B cell (primary cell): Measurements from ENCODE around the gene UBA5. TPM values are rescaled to one million over a fixed set of nuclear protein-coding genes. Genes with fewer than 3 reads are reported as not detected.

Source experiments
- ATAC-seq: fragments of 200-7000 bp; cut with Tn5 transposase; one replicate; pipeline ENCODE4 v1.10.0; 2021; ENCODE audit warnings: low read depth, mild to moderate bottlenecking, moderate number of reproducible peaks, moderate library complexity
- CTCF ChIA-PET: fragments of 350-600 bp; sonication (Branson Sonifier 250); formaldehyde crosslinking; loops from one replicate; lab custom pipeline; 2021; ENCODE audit warnings: antibody characterized with exemption, inconsistent platforms; lab: Charles Lee
- POLR2A ChIA-PET: fragments of 350-600 bp; sonication (Branson Sonifier 250); formaldehyde crosslinking; loops from one replicate; lab custom pipeline; 2021; ENCODE audit warnings: antibody characterized with exemption; lab: Charles Lee
- DNase-seq: peaks from one replicate; pipeline ENCODE4 v3.0.0; 2013
- H2AFZ ChIP-seq: 2 replicates; pipeline ENCODE4 v1.6.1; 2012; ENCODE audit warnings: mild to moderate bottlenecking, low read depth, low read length; ENCODE audit not compliant: insufficient read depth, poor library complexity, severe bottlenecking
- H3K27ac ChIP-seq, 2 donors: 1 replicate in 1 of 2; 2 replicates in 1 of 2; pipeline ENCODE4 v1.5.1; 2012 to 2013; ENCODE audit warnings: low read length in 2 of 2, mild to moderate bottlenecking in 2 of 2, moderate library complexity in 1 of 2
- H3K27me3 ChIP-seq, 4 experiments: fragments of 200-600 bp in 1 of 4; sonication (generic) in 1 of 4; replicated peaks in 1 of 4; 1 replicate in 2 of 4; 2 replicates in 2 of 4; pipeline versions ENCODE4 v1.6.1 to v1.7.0; 2013 to 2016; ENCODE audit warnings: low read length in 3 of 4, mild to moderate bottlenecking in 2 of 4, mixed read lengths in 1 of 4, moderate library complexity in 1 of 4; ENCODE audit not compliant: insufficient read depth in 4 of 4, control insufficient read depth in 3 of 4; ENCODE audit errors: control extremely low read depth in 1 of 4
- H3K36me3 ChIP-seq, 2 experiments: replicated peaks in 1 of 2; 1 replicate in 1 of 2; 2 replicates in 1 of 2; pipeline versions ENCODE4 v1.6.1 to v1.7.1; 2013; ENCODE audit warnings: low read length in 1 of 2; ENCODE audit not compliant: insufficient read depth in 2 of 2, control insufficient read depth in 1 of 2; ENCODE audit errors: control extremely low read depth in 1 of 2, extremely low read depth in 1 of 2
- H3K4me1 ChIP-seq, 2 donors: fragments of 200-600 bp in 1 of 2; sonication (generic) in 1 of 2; 1 replicate in 1 of 2; 2 replicates in 1 of 2; pipeline versions ENCODE4 v1.5.1 to v1.6.1; 2013 to 2017; ENCODE audit warnings: low read length in 2 of 2; ENCODE audit not compliant: control insufficient read depth in 2 of 2, insufficient read depth in 2 of 2
- H3K4me2 ChIP-seq: replicated peaks from 2 replicates; pipeline ENCODE3; 2012; ENCODE audit warnings: mild to moderate bottlenecking, low read depth, low read length; ENCODE audit not compliant: poor library complexity, severe bottlenecking
- H3K4me3 ChIP-seq, 5 experiments: fragments of 200-600 bp in 1 of 5; sonication (generic) in 1 of 5; 1 replicate in 3 of 5; 2 replicates in 2 of 5; pipeline versions ENCODE4 v1.5.1 to v1.7.0; 2011 to 2016; ENCODE audit warnings: low read length in 4 of 5, mild to moderate bottlenecking in 4 of 5, low read depth in 2 of 5, control low read depth in 1 of 5, moderate library complexity in 1 of 5; ENCODE audit not compliant: insufficient read depth in 1 of 5; ENCODE audit errors: control extremely low read depth in 1 of 5, extremely low read depth in 1 of 5
- H3K79me2 ChIP-seq: fragments of 200-600 bp; sonication (generic); one replicate; pipeline ENCODE4 v1.6.0; 2016; ENCODE audit warnings: low read length; ENCODE audit not compliant: control insufficient read depth, insufficient read depth
- H3K9ac ChIP-seq: fragments of 200-600 bp; sonication (generic); 2 replicates; pipeline ENCODE4 v1.6.1; 2017; ENCODE audit warnings: mild to moderate bottlenecking, low read length, moderate library complexity
- H3K9me3 ChIP-seq, 3 donors: one replicate each; pipeline versions ENCODE4 v1.6.1 to v1.7.1; 2013; ENCODE audit warnings: low read length in 2 of 3; ENCODE audit not compliant: control insufficient read depth in 2 of 3, insufficient read depth in 1 of 3; ENCODE audit errors: control extremely low read depth in 1 of 3
- H4K20me1 ChIP-seq: 2 replicates; pipeline ENCODE4 v1.6.0; 2012; ENCODE audit warnings: mild to moderate bottlenecking, low read length; ENCODE audit not compliant: insufficient read depth, control insufficient read depth, poor library complexity, severe bottlenecking
- H3K27ac Mint-ChIP-seq: one replicate; pipeline ENCODE4 v1.8.0; 2021; ENCODE audit warnings: mixed read lengths
- H3K27me3 Mint-ChIP-seq: one replicate; pipeline ENCODE4 v1.8.0; 2021; ENCODE audit warnings: mixed read lengths
- H3K4me1 Mint-ChIP-seq: one replicate; pipeline ENCODE4 v1.8.0; 2021; ENCODE audit warnings: mixed read lengths
- H3K4me3 Mint-ChIP-seq: one replicate; pipeline ENCODE4 v1.8.0; 2021; ENCODE audit warnings: mixed read lengths
- H3K9me3 Mint-ChIP-seq: one replicate; pipeline ENCODE4 v1.8.0; 2022; ENCODE audit warnings: mixed read lengths; ENCODE audit not compliant: insufficient read depth
- EZH2 ChIP-seq: IDR thresholded peaks from 2 replicates; pipeline ENCODE4 v1.6.1; 2012; ENCODE audit warnings: borderline replicate concordance, low read depth, mild to moderate bottlenecking, moderate library complexity, low read length; ENCODE audit not compliant: insufficient read depth, poor library complexity, severe bottlenecking
- WGBS: methylation state at CpG from one replicate; pipeline ENCODE4 v1.1.5; 2013; ENCODE audit warnings: missing lambda C conversion rate; ENCODE audit not compliant: insufficient coverage; 5-methylcytosine and 5-hydroxymethylcytosine counted together
- intact Hi-C: fragments of 100-400 bp; cut with micrococcal nuclease; formaldehyde crosslinking; loops from one replicate; pipeline ENCODE4 v1.10.0; 2022
- polyA plus RNA-seq: library from polyadenylated mRNA; depleted of rRNA; stranded (reverse); fragments of >200 nt; gene quantifications from 2 replicates; pipeline ENCODE4 v1.2.3, GENCODE V29; 2012
- total RNA-seq, 2 donors: library from RNA; stranded (reverse); fragments of 120-200 nt in 1 of 2; gene quantifications; 1 replicate in 1 of 2; 2 replicates in 1 of 2; pipeline versions ENCODE4 v1.2.3 to v1.2.4, GENCODE V29; 2013 to 2022
- TF ChIP-seq, protein P1 (sequence below): fragments of 200-600 bp; IDR thresholded peaks from one replicate; pipeline ENCODE4 v1.8.0; 2022; ENCODE audit warnings: antibody characterized with exemption, mild to moderate bottlenecking

The UBA5 gene
- total and polyA plus RNA-seq, 2 donors (not counting 1 experiment from before 2014, with no cell fraction given), result 17.4 to 41.0 TPM

DNA sequence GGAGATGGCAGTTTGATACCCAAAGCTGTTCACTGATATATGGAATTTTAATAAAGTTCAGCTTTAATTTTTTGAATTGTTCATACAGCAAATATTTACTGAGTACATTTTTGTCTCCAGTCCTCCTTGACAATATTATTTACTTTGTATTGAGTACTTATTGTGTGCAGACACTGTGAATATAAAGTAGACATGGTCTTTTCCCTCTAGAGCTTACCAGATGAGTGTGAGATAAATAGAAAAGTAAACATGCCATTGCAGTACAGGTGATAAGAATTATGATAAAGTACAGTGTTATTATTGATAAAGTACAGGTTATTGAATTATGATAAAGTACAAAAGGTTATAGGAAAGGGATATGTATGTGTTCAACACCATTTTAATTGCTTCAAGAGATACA is 2.1 kb downstream of the UBA5 start:
- CTCF ChIA-PET, result no interaction called here
- H3K4me1 ChIP-seq, result peaks cover 15 to 21% of the 10 kb centered on the region in 2 donors

DNA sequence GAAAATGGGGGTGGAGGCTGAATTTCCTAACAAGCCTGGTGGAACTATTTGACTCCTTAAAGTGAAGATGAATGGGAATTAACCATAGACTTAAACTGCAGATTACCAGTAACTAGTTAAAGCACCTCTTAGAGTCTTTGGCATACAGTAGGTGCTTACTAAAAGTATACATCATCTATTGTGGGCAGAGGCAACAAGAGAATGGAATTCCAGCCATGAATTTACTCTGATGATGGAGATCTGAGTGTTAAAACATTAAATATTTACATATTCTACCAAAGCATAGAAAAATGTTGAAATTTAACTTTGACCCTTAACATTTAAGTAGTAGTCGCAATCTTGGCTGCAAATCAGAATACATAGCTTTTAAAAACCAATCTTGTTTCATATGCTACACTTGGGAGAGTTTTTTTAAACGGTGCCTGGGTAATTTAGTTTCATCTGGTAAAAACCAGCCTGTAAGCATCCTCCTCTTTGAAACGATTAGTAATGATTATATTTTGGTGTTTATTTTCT is 5.2 kb downstream of the UBA5 start:
- Histone ChIP-seq H3K79me2 (peaks cover 18% of the 10 kb centered on the region), H4K20me1 (no peaks in the 10 kb centered on the region), H3K4me3 (no peak overlapping the region), H3K4me2 (no peak overlapping the region), H3K9ac (no peak overlapping the region), H3K27me3 (no peaks in the 10 kb centered on the region), H3K27ac (no peak overlapping the region), H3K9me3 (no peaks in the 10 kb centered on the region), H2AFZ (no peak overlapping the region), H3K36me3 (peaks cover 5 to 6% of the 10 kb centered on the region in 2 experiments), H3K4me1 (peaks cover 9 to 12% of the 10 kb centered on the region in 2 donors)
- ChIA-PET CTCF (interaction anchor here (1.8 kb wide), 1 partner anchor 23 kb away, joined by 6 read pairs; no protein-coding TSS in a partner anchor), POLR2A (no interaction called here)
- Mint-ChIP-seq H3K4me1 (peaks cover 22% of the 10 kb centered on the region), H3K9me3 (no peaks in the 10 kb centered on the region), H3K27me3 (no peaks in the 10 kb centered on the region), H3K4me3 (no peak overlapping the region), H3K27ac (no peak overlapping the region)
- TF ChIP-seq EZH2, result no peak
- TF ChIP-seq, protein P1, sequence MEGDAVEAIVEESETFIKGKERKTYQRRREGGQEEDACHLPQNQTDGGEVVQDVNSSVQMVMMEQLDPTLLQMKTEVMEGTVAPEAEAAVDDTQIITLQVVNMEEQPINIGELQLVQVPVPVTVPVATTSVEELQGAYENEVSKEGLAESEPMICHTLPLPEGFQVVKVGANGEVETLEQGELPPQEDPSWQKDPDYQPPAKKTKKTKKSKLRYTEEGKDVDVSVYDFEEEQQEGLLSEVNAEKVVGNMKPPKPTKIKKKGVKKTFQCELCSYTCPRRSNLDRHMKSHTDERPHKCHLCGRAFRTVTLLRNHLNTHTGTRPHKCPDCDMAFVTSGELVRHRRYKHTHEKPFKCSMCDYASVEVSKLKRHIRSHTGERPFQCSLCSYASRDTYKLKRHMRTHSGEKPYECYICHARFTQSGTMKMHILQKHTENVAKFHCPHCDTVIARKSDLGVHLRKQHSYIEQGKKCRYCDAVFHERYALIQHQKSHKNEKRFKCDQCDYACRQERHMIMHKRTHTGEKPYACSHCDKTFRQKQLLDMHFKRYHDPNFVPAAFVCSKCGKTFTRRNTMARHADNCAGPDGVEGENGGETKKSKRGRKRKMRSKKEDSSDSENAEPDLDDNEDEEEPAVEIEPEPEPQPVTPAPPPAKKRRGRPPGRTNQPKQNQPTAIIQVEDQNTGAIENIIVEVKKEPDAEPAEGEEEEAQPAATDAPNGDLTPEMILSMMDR, result no peak
- intact Hi-C loops, result no loop called here
- WGBS, result no CpG with 5 or more reads among the region's 3 CpGs
- DNase-seq, result no peak
- no peak for ATAC-seq

More for the DNA sequence above, 2.1 kb downstream of the UBA5 start:
- Mint-ChIP-seq H3K27ac (no peak overlapping the region), H3K27me3 (no peaks in the 10 kb centered on the region), H3K9me3 (no peaks in the 10 kb centered on the region), H3K4me3 (no peak overlapping the region), H3K4me1 (peaks cover 33% of the 10 kb centered on the region)
- TF ChIP-seq EZH2, result no peak
- TF ChIP-seq, protein P1, result no peak
- Histone ChIP-seq H3K79me2 (peaks cover 37% of the 10 kb centered on the region), H3K9me3 (no peaks in the 10 kb centered on the region), H3K27me3 (no peaks in the 10 kb centered on the region), H3K4me3 (no peak overlapping the region), H3K4me2 (no peak overlapping the region), H4K20me1 (no peaks in the 10 kb centered on the region), H2AFZ (no peak overlapping the region), H3K27ac (no peak overlapping the region), H3K9ac (no peak overlapping the region), H3K36me3 (peaks cover 0 to 3% of the 10 kb centered on the region in 2 experiments)
- POLR2A ChIA-PET, result no interaction called here
- intact Hi-C loops, result loop anchor here (5.0 kb wide), 2 partner anchors 245 to 1160 kb away; partner anchors contain the start of genes DNAJC13 and MRPL3
- DNase-seq (no peak), ATAC-seq (no peak)
